HCT116 (cell line): ENCODE data around the gene CDS1.
"Not testable (repeated sequence)": the region's sequence is repeated elsewhere in the genome, so short reads cannot be mapped to it uniquely, and the experiment has no call there.

Experiments
- CEBPB ChIP-seq: IDR thresholded peaks from 2 replicates; pipeline ENCODE4 v1.6.1; 2012; ENCODE audit warnings: low read depth
- ELF1 ChIP-seq: IDR thresholded peaks from 2 replicates; pipeline ENCODE4 v1.6.1; 2012; ENCODE audit warnings: low read depth, borderline replicate concordance
- EZH2 ChIP-seq: fragments of 200-600 bp; sonication (generic); IDR thresholded peaks from 2 replicates; pipeline ENCODE4 v1.6.1; 2017; ENCODE audit warnings: antibody characterized with exemption, mixed run types
- EZH2phosphoT487 ChIP-seq: fragments of 200-600 bp; IDR thresholded peaks from 2 replicates; pipeline ENCODE4 v1.6.1; 2018; ENCODE audit warnings: antibody characterized with exemption, borderline replicate concordance
- RAD21 ChIP-seq: IDR thresholded peaks from 2 replicates; pipeline ENCODE4 v1.6.1; 2012; ENCODE audit warnings: low read depth, mild to moderate bottlenecking
- SIN3A ChIP-seq: IDR thresholded peaks from 2 replicates; pipeline ENCODE4 v1.6.1; 2012; ENCODE audit warnings: low read depth
- SP1 ChIP-seq: IDR thresholded peaks from 2 replicates; pipeline ENCODE4 v1.6.1; 2012; ENCODE audit warnings: low read depth
- YY1 ChIP-seq: IDR thresholded peaks from 2 replicates; pipeline ENCODE4 v1.6.1; 2011; ENCODE audit warnings: low read length, low read depth, moderate library complexity, mild to moderate bottlenecking; ENCODE audit not compliant: insufficient replicate concordance; ENCODE audit errors: extremely low read depth
- TF ChIP-seq, protein P1 (sequence below): IDR thresholded peaks from 2 replicates; pipeline ENCODE4 v1.6.1; 2012; ENCODE audit warnings: low read depth
- TF ChIP-seq, protein P2 (sequence below), 3 experiments: fragments of 200-600 bp in 1 of 3; sonication (generic) in 1 of 3; IDR thresholded peaks in 2 of 3; conservative IDR thresholded peaks in 1 of 3; 2 replicates each; pipeline ENCODE4 v1.5.1; 2012 to 2017; ENCODE audit warnings: low read depth in 2 of 3, low read length in 2 of 3, antibody characterized with exemption in 1 of 3, borderline replicate concordance in 1 of 3, control low read depth in 1 of 3, mild to moderate bottlenecking in 1 of 3, mixed read lengths in 1 of 3, mixed run types in 1 of 3, moderate library complexity in 1 of 3; ENCODE audit not compliant: insufficient read depth in 1 of 3
- TF ChIP-seq, protein P3 (sequence below): IDR thresholded peaks from 2 replicates; pipeline ENCODE4 v1.6.1; 2011; ENCODE audit warnings: mild to moderate bottlenecking, low read length, moderate library complexity; ENCODE audit not compliant: insufficient replicate concordance; ENCODE audit errors: extremely low read depth
- TF ChIP-seq, protein P4 (sequence below): IDR thresholded peaks from 2 replicates; pipeline ENCODE4 v1.6.1; 2012

DNA sequence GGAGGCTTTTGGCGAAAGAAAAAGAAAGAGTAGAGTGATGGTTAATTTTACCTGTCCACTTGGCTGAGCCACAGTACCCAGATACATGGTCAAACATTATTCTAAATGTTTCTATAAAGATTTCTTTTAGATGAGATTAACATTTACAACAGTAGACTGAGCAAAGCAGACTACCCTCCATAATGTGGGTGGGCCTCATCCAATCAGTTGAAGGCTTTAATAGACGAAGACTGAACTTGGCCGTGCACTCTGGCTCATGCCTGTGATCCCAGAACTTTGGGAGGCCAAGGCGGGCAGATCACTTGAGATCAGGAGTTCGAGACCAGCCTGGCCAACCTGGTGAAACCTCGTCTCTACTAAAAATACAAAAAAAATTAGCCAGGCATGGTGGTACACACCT lies 33.7 kb upstream of the CDS1 start:
- TF ChIP-seq EZH2phosphoT487, SIN3A, SP1, RAD21, YY1, ELF1, CEBPB, EZH2: not testable (repeated sequence)
- TF ChIP-seq, protein P1, sequence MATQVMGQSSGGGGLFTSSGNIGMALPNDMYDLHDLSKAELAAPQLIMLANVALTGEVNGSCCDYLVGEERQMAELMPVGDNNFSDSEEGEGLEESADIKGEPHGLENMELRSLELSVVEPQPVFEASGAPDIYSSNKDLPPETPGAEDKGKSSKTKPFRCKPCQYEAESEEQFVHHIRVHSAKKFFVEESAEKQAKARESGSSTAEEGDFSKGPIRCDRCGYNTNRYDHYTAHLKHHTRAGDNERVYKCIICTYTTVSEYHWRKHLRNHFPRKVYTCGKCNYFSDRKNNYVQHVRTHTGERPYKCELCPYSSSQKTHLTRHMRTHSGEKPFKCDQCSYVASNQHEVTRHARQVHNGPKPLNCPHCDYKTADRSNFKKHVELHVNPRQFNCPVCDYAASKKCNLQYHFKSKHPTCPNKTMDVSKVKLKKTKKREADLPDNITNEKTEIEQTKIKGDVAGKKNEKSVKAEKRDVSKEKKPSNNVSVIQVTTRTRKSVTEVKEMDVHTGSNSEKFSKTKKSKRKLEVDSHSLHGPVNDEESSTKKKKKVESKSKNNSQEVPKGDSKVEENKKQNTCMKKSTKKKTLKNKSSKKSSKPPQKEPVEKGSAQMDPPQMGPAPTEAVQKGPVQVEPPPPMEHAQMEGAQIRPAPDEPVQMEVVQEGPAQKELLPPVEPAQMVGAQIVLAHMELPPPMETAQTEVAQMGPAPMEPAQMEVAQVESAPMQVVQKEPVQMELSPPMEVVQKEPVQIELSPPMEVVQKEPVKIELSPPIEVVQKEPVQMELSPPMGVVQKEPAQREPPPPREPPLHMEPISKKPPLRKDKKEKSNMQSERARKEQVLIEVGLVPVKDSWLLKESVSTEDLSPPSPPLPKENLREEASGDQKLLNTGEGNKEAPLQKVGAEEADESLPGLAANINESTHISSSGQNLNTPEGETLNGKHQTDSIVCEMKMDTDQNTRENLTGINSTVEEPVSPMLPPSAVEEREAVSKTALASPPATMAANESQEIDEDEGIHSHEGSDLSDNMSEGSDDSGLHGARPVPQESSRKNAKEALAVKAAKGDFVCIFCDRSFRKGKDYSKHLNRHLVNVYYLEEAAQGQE = not testable (repeated sequence)
- TF ChIP-seq, protein P2, sequence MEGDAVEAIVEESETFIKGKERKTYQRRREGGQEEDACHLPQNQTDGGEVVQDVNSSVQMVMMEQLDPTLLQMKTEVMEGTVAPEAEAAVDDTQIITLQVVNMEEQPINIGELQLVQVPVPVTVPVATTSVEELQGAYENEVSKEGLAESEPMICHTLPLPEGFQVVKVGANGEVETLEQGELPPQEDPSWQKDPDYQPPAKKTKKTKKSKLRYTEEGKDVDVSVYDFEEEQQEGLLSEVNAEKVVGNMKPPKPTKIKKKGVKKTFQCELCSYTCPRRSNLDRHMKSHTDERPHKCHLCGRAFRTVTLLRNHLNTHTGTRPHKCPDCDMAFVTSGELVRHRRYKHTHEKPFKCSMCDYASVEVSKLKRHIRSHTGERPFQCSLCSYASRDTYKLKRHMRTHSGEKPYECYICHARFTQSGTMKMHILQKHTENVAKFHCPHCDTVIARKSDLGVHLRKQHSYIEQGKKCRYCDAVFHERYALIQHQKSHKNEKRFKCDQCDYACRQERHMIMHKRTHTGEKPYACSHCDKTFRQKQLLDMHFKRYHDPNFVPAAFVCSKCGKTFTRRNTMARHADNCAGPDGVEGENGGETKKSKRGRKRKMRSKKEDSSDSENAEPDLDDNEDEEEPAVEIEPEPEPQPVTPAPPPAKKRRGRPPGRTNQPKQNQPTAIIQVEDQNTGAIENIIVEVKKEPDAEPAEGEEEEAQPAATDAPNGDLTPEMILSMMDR (IDR thresholded peaks at IDR 0.05 in 2 of 3, conservative IDR thresholded peaks at IDR 0.05 in 1 of 3; ENCODE audit: borderline replicate concordance in 1 of 3, insufficient read depth in 1 of 3, low read depth in 2 of 3, low read length in 2 of 3) = not testable (repeated sequence)
- TF ChIP-seq, protein P3, sequence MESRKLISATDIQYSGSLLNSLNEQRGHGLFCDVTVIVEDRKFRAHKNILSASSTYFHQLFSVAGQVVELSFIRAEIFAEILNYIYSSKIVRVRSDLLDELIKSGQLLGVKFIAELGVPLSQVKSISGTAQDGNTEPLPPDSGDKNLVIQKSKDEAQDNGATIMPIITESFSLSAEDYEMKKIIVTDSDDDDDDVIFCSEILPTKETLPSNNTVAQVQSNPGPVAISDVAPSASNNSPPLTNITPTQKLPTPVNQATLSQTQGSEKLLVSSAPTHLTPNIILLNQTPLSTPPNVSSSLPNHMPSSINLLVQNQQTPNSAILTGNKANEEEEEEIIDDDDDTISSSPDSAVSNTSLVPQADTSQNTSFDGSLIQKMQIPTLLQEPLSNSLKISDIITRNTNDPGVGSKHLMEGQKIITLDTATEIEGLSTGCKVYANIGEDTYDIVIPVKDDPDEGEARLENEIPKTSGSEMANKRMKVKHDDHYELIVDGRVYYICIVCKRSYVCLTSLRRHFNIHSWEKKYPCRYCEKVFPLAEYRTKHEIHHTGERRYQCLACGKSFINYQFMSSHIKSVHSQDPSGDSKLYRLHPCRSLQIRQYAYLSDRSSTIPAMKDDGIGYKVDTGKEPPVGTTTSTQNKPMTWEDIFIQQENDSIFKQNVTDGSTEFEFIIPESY = not testable (repeated sequence)
- TF ChIP-seq, protein P4, sequence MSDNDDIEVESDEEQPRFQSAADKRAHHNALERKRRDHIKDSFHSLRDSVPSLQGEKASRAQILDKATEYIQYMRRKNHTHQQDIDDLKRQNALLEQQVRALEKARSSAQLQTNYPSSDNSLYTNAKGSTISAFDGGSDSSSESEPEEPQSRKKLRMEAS = not testable (repeated sequence)
